ENCODE measurements around the gene STXBP5.

The STXBP5 gene

DNA sequence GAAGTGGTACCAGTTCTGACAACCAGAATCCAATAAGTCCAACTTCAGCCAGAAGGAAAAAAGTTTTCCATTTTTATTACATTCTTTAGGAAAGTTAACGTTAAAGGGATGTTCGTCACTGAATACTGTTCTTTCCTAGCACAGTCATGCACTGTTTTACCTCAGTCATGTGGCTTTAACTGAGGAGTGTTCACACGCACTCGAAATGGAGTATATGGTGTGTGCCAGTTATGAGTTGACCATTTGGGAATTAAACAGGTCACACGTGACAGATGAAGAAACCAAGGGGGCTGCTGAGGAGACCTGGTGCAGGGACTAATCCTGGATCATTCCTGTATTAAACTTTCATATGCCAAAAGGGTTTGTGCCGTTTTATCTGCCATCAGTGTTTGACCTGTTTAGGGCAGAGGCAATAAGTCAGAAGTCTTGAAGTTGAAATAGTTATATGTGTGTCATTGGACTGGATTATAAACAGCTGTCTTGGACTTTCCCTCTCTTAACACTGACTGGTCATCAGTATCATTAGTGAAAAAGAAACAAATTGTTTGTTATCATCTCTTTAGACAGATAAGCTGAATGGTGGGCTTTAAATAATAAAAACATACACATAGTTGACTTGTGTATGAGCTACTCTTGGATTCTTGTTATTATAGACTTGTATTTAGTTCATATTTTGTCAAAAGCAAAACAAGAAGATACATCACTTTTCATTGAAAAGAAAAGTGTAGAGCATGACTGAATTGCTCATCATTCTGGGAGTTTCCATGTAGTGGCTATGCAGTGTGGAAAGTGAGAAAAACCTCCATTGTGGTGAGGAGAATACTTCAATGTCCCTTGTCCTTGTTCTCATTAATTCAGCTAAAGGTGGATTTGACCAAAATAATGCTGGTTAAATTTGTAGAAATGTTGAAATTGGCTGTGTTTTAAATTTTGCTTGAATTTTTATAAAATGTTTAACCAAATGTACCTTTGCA is 180.8 kb downstream of the STXBP5 start:
- no peak for DNase-seq

- no peak for DNase-seq
Observed at GRCh38 chr6:147389463-147389862, 185.2 kb downstream of the STXBP5 start.

DNA sequence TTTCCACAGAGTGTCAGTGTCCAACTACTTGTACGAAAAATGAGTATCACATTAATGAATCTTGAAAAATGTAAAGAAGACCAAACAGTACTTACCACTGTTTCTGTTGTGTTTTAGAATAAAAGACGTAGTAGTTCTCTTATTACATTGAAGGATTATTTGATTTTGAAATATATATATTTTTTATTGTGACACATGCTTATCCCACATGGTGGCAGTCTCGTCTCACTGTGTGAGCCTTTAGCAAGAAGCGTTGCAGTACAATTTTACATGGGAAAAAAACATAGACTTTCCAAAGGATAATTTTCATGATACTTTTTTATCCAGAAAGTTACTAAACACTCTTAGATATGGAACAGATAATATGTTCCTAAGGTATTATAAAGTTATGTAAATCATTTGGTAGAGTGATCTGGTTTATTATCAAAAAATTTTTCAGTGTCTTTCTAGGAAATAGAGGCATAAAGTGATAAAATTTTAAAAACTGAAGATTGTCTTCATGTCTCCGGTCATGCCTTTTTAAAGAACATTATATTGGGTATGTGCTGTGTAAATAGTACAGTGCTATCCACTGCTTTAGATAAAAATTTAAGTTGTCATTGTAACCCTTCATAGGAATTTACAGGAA is 186.8 kb downstream of the STXBP5 start:
- DNase-seq, result no peak

DNA sequence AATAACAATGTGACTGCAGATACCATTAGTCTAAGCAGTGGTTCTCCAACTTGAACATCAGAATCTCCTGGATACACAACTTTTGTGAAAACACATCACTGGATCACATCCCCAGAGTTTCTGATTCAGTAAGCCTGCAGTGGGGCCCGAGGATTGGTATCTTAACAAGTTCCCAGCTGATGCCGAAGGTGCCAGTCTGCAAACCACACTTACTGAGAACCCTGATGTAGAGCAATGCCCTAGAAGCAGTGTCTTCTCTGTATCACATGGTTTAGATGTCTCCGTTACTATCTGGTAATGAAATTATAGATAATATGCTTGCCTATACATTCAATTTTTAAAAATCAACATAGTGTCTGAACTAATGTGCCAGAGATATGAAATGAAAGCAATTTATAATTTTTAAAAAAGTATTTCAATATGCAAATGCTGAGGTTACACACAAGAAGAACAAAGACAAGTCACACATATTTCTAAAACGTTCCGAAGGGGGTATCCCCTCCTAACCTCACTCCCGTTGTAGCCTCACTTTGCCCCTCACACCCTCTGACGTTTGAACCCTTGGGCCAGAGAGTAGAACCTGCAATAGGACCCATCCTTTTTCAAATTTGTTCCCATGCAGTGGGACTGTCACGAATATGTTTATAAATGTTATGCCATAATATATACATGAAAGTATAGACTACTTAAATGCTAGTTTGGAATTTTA is 188.9 kb downstream of the STXBP5 start:
- DNase-seq, result no peak

GRCh38 chr6:147395158-147395557 is 190.9 kb downstream of the STXBP5 start:
- DNase-seq, result no peak

GRCh38 chr6:147397306-147397705 is 193.1 kb downstream of the STXBP5 start:
- DNase-seq, result no peak

DNA sequence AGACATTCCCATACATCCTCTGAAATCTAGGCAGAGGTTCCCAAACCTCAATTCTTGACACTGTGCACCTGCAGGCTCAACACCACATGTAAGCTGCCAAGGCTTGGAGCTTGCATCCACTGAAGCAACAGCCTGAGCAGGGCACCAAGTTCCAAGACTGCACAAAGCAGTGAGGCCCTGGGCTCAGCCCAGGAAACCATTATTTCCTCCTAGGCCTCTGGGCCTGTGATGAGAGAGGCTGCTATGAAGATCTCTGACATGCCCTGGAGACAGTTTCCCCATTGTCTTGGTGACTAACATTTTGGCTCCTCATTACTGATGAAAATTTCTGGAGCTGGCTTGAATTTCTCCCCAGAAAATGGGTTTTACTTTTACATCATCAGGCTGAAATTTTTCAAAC is 196.8 kb downstream of the STXBP5 start:
- no peak for DNase-seq

- no peak for DNase-seq
Observed at GRCh38 chr6:147401779-147402178, 197.6 kb downstream of the STXBP5 start.

GRCh38 chr6:147406783-147407182 is 202.6 kb downstream of the STXBP5 start:
- no peak for DNase-seq

- no peak for DNase-seq
Observed at GRCh38 chr6:147407571-147407970, 203.4 kb downstream of the STXBP5 start.

- DNase-seq, result no peak
Observed at GRCh38 chr6:147416622-147417021, 212.4 kb downstream of the STXBP5 start.

DNA sequence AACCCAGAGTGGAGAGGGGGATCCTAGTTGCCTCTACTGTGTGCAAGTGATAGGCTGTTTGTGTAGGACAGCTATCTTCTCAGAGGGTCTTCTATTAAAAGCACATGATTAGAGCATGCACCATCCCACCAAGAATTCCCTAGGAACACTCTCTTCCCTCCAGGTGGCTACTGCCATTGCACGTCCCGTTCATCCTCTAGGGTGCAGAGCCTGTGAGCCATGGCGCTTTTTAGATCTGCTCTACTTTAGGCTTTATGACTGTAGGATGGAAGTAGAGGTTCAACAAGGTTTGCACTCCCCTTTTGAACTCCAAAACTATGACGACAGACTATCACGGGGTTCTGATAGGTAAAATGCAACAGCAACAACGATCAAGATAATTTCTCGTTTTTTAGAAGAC is 213.7 kb downstream of the STXBP5 start:
- DNase-seq, result no peak

- DNase-seq, result no peak
Observed at GRCh38 chr6:147418523-147418922, 214.3 kb downstream of the STXBP5 start.

GRCh38 chr6:147421903-147422302 is 217.7 kb downstream of the STXBP5 start:
- no peak for DNase-seq

GRCh38 chr6:147423111-147423510 is 218.9 kb downstream of the STXBP5 start:
- DNase-seq, result no peak

- no peak for DNase-seq
Observed at GRCh38 chr6:147429794-147430193, 225.6 kb downstream of the STXBP5 start.

DNA sequence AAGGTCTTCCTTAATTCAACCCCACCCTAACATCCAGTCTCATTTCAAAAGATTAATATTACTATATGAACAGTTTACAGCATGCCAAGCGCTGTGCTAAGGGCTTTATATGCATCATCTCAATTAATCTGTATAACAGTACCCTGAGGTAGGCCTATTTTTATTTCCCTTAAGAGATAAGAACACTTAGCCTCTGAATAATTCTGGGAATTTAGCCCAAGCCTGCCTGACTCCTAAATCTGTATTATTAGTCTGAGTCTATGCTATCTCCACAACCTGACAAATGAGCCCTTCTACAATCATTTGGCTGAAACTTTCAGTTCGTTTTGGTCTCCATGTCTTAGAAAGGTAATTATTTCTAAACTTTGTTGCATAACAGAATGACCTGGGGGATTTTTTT is 226.6 kb downstream of the STXBP5 start:
- DNase-seq, result no peak

DNA sequence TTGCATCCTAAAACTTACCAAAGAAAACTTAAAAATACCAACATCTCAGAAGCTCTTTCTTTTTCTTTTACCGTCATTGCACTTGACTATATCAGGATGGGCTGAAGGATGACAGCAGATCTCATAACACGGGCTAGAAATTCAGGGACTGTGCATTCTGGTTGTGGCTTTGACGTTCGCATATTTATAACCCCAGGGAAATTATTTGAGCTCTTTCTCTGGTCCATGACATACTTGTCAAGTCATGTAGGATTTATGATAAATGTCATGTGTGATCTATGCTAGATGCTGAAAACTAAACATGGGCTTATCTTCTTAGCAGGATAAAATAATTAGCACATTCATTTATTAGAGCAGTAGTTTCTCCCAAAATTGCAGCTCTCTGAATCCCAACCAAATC is 229.9 kb downstream of the STXBP5 start:
- DNase-seq, result no peak

- no peak for DNase-seq
Observed at GRCh38 chr6:147434516-147434915, 230.3 kb downstream of the STXBP5 start.

GRCh38 chr6:147437615-147438014 is 233.4 kb downstream of the STXBP5 start:
- no peak for DNase-seq

GRCh38 chr6:147438758-147439528 is 234.7 kb downstream of the STXBP5 start:
- DNase-seq, result no peak

Data from stimulated activated CD4-positive, alpha-beta T cell treated with anti-CD3 and anti-CD28 coated beads, Interleukin-4, amount 100 ng/mL, for 1 hour (primary cell).